Measurements from ENCODE around the gene SBF2.
A peak's percentile ranks its signal among the peaks of the same experiment; 100 is the strongest.

SBF2 gene

DNA sequence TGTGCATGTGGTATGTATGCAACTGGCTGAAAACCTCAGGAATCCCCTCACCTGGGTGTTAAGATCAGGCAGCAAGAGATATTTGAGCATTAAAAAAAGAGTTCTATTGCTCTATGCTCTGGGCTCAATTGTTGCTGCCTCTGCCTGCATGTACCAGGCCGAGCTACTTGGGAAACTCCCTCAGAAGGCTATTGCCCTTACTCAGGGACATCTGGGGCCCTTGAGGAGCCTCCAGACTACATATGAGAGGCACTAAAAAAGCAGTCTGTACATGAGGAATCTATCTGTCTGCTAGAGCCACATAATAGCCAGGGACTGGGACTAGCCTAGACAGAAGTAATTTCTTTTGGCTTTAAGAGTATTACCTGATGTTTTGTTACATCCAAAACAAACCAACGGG, 510.0 kb downstream of the SBF2 start:
- TF ChIP-seq, protein P1, sequence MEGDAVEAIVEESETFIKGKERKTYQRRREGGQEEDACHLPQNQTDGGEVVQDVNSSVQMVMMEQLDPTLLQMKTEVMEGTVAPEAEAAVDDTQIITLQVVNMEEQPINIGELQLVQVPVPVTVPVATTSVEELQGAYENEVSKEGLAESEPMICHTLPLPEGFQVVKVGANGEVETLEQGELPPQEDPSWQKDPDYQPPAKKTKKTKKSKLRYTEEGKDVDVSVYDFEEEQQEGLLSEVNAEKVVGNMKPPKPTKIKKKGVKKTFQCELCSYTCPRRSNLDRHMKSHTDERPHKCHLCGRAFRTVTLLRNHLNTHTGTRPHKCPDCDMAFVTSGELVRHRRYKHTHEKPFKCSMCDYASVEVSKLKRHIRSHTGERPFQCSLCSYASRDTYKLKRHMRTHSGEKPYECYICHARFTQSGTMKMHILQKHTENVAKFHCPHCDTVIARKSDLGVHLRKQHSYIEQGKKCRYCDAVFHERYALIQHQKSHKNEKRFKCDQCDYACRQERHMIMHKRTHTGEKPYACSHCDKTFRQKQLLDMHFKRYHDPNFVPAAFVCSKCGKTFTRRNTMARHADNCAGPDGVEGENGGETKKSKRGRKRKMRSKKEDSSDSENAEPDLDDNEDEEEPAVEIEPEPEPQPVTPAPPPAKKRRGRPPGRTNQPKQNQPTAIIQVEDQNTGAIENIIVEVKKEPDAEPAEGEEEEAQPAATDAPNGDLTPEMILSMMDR (IDR thresholded peaks at IDR 0.05; ENCODE audit: insufficient read depth, low read depth, low read length, missing control alignments), result no peak
- H3K4me3 ChIP-seq (ENCODE audit: low read length), result no peak overlapping the region
- no peak for DNase-seq (ENCODE audit: low read depth)

GRCh38 chr11:9780929-9781328, 513.1 kb downstream of the SBF2 start:
- no peak overlapping the region for H3K4me3 ChIP-seq (ENCODE audit: low read length)
- TF ChIP-seq, protein P1 (IDR thresholded peaks at IDR 0.05; ENCODE audit: insufficient read depth, low read depth, low read length, missing control alignments), result no peak
- no peak for DNase-seq (ENCODE audit: low read depth)

GRCh38 chr11:9777525-9777924, 516.5 kb downstream of the SBF2 start:
- no peak for DNase-seq (ENCODE audit: low read depth)
- no peak overlapping the region for H3K4me3 ChIP-seq (ENCODE audit: low read length)
- TF ChIP-seq, protein P1 (IDR thresholded peaks at IDR 0.05; ENCODE audit: insufficient read depth, low read depth, low read length, missing control alignments), result no peak

DNA sequence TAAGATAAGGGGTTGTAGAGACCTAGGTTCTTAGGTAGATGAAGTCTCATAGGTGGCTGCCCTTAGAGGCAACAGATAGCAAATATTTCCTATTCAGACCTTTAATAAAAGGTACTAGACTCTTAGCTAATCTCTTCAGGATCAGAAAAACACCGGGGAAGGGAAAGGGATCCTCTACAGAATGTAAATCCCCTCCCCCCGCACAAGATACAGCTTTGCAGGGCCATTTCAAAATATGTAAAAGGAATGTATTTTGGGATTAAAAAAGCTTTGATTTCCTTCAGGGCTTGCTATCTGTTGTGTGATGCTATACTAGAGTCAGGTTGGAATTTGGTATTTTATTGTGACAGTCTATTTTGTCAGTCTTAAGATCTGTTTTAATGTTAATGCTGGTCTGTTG, 517.0 kb downstream of the SBF2 start:
- no peak overlapping the region for H3K4me3 ChIP-seq (ENCODE audit: low read length)
- no peak for DNase-seq (ENCODE audit: low read depth)
- TF ChIP-seq, protein P1 (IDR thresholded peaks at IDR 0.05; ENCODE audit: insufficient read depth, low read depth, low read length, missing control alignments), result no peak

DNA sequence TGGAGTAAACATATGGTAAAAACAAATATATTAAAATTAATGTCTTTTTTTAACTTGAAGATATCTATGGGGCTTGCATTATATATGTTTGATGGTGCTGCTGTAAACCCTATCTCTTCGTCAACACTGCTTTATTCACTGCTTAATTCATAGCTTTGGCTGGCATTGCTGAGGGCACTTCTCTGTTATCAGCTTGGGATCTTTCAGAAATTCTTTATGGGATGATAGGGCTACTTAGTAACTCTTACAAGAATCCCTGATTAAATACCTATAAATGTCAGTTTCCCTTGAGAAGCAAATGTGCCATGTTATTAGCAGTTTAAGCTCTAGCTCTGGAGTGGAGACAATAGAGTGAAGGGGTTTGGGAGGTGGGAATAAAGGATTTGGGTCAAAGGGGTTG, 517.8 kb downstream of the SBF2 start:
- no peak for DNase-seq (ENCODE audit: low read depth)
- no peak overlapping the region for H3K4me3 ChIP-seq (ENCODE audit: low read length)
- TF ChIP-seq, protein P1 (IDR thresholded peaks at IDR 0.05; ENCODE audit: insufficient read depth, low read depth, low read length, missing control alignments), result no peak

GRCh38 chr11:9775398-9775779, 518.6 kb downstream of the SBF2 start:
- DNase-seq (ENCODE audit: low read depth), result no peak
- no peak overlapping the region for H3K4me3 ChIP-seq (ENCODE audit: low read length)
- TF ChIP-seq, protein P1 (IDR thresholded peaks at IDR 0.05; ENCODE audit: insufficient read depth, low read depth, low read length, missing control alignments), result no peak

DNA sequence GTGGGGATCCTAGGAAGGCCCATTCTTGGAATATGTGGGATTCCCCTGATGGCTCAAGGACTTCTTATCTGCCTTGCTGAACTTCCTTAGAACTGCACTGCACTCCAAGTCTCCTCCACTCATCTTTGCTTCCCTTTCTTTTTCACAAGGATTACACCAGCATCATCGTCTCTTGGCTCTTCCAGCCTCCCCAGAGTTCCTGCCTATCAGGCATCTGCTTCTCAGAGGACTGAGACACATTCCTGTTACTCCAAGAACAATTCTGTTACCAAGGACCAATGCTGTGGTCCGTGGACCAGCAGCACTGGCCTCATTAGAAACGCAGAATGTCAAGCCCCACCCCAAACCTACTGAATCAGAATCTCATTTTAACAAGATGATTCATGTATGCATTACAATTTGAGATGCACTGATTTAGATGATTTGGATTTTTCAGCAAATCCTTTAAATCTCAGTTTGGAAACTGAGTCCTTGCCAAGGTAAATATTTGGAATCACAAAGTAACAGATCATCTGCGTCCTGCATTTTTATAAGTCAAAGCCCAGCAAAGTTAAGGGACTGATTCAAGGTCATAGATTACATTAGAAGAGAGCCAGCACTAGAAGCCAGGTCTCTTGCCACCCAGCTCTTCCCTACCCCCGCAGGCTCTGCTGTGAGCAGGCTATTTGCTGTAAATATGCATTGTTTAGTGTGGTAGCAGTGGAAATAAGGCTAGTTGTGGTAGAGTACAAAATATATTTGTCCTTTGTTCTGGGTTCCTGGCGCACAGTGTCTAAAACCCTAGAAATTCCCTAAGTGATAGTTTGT, 519.2 kb downstream of the SBF2 start:
- TF ChIP-seq, protein P1 (IDR thresholded peaks at IDR 0.05; ENCODE audit: insufficient read depth, low read depth, low read length, missing control alignments), result no peak
- DNase-seq (ENCODE audit: low read depth), result peak; percentile 29
- H3K4me3 ChIP-seq (ENCODE audit: low read length), result no peak overlapping the region
